ENCODE measurements around the gene C20orf144. TPM values are rescaled to one million over a fixed set of nuclear protein-coding genes. Genes with fewer than 3 reads are reported as not detected.

C20orf144 gene
- total RNA-seq, 4 donors from 2014 or later = not detected

GRCh38 chr20:33701629-33702450 lies 39.7 kb downstream of the C20orf144 start:
- no peaks in the 10 kb centered on the region for H3K9me3 ChIP-seq
- intact Hi-C loops (cut with DNase I; ENCODE audit: low total_unique reads) = no loop called here
- no peak for ATAC-seq
- no peak overlapping the region for H3K27ac ChIP-seq
- no peak overlapping the region for H3K4me3 ChIP-seq
- H3K36me3 ChIP-seq = peaks cover 0 to 2% of the 10 kb centered on the region in 2 donors
- no peak for DNase-seq
- in situ Hi-C loops (cut with MboI; ENCODE audit: low sequenced_read_pairs in 4 of 4) = no loop called here
- H3K4me1 ChIP-seq = no peaks in the 10 kb centered on the region
- no peaks in the 10 kb centered on the region for H3K27me3 ChIP-seq
- TF ChIP-seq CTCF (IDR thresholded peaks at IDR 0.05 in 4 of 5, conservative IDR thresholded peaks at IDR 0.05 in 1 of 5) (no peak), POLR2A (IDR thresholded peaks at IDR 0.05) (no peak)

GRCh38 chr20:33702861-33703260 lies 40.7 kb downstream of the C20orf144 start:
- no peaks in the 10 kb centered on the region for H3K27me3 ChIP-seq
- no peak overlapping the region for H3K27ac ChIP-seq
- DNase-seq (peak in 1 of 2 donors; percentile 62), ATAC-seq (peak; percentile 58 to 82)
- H3K36me3 ChIP-seq = peaks cover 0 to 11% of the 10 kb centered on the region in 2 donors
- H3K4me1 ChIP-seq = no peaks in the 10 kb centered on the region
- H3K9me3 ChIP-seq = no peaks in the 10 kb centered on the region
- intact Hi-C loops (cut with DNase I; ENCODE audit: low total_unique reads) (no loop called here), in situ Hi-C loops (cut with MboI; ENCODE audit: low sequenced_read_pairs in 4 of 4) (no loop called here)
- no peak for TF ChIP-seq CTCF (IDR thresholded peaks at IDR 0.05 in 4 of 5, conservative IDR thresholded peaks at IDR 0.05 in 1 of 5)
- no peak overlapping the region for H3K4me3 ChIP-seq

- H3K27ac ChIP-seq = no peak overlapping the region
- TF ChIP-seq POLR2A (IDR thresholded peaks at IDR 0.05) = no peak
- DNase-seq (no peak), ATAC-seq (no peak)
- no peaks in the 10 kb centered on the region for H3K9me3 ChIP-seq
- H3K27me3 ChIP-seq = no peaks in the 10 kb centered on the region
- H3K4me3 ChIP-seq = no peak overlapping the region
- no peaks in the 10 kb centered on the region for H3K4me1 ChIP-seq
- in situ Hi-C loops (cut with MboI; ENCODE audit: low sequenced_read_pairs in 4 of 4) = no loop called here
- intact Hi-C loops (cut with DNase I; ENCODE audit: low total_unique reads) = no loop called here
- H3K36me3 ChIP-seq = peaks cover 0 to 11% of the 10 kb centered on the region in 2 donors
Observed at GRCh38 chr20:33703498-33704137, 41.5 kb downstream of the C20orf144 start.

- in situ Hi-C loops (cut with MboI; ENCODE audit: low sequenced_read_pairs in 4 of 4) = no loop called here
- Histone ChIP-seq H3K4me3 (no peak overlapping the region), H3K9me3 (no peaks in the 10 kb centered on the region), H3K27me3 (no peaks in the 10 kb centered on the region), H3K4me1 (no peaks in the 10 kb centered on the region), H3K27ac (no peak overlapping the region), H3K36me3 (peaks cover 0 to 11% of the 10 kb centered on the region in 2 donors)
- no peak for DNase-seq
- intact Hi-C loops (cut with DNase I; ENCODE audit: low total_unique reads) = no loop called here
- TF ChIP-seq POLR2A (IDR thresholded peaks at IDR 0.05) (no peak), CTCF (IDR thresholded peaks at IDR 0.05 in 4 of 5, conservative IDR thresholded peaks at IDR 0.05 in 1 of 5) (no peak)
- no peak for ATAC-seq
Observed at GRCh38 chr20:33704197-33704924, 42.2 kb downstream of the C20orf144 start.

- ATAC-seq = no peak
Observed at GRCh38 chr20:33707668-33708067, 45.5 kb downstream of the C20orf144 start.

More at GRCh38 chr20:33707668-33708067, 45.5 kb downstream of the C20orf144 start:
- no peaks in the 10 kb centered on the region for H3K9me3 ChIP-seq
- no peaks in the 10 kb centered on the region for H3K4me1 ChIP-seq
- no peak overlapping the region for H3K27ac ChIP-seq
- in situ Hi-C loops (cut with MboI; ENCODE audit: low sequenced_read_pairs in 4 of 4) (no loop called here), intact Hi-C loops (cut with DNase I; ENCODE audit: low total_unique reads) (no loop called here)
- peaks cover 0 to 26% of the 10 kb centered on the region in 2 donors for H3K36me3 ChIP-seq
- TF ChIP-seq CTCF (IDR thresholded peaks at IDR 0.05 in 4 of 5, conservative IDR thresholded peaks at IDR 0.05 in 1 of 5) = no peak
- no peak for TF ChIP-seq POLR2A (IDR thresholded peaks at IDR 0.05)
- no peak for DNase-seq
- H3K4me3 ChIP-seq = no peak overlapping the region
- H3K27me3 ChIP-seq = no peaks in the 10 kb centered on the region
